ENCODE data around the gene HAND2. TPM values are rescaled to one million over a fixed set of nuclear protein-coding genes. Genes with fewer than 3 reads are reported as not detected.
A peak's percentile ranks its signal among the peaks of the same experiment; 100 is the strongest.

HAND2 gene
- total and polyA plus RNA-seq, 2 of the 8 experiments (the other 6 are each of a cell fraction or from before 2014, with no cell fraction given) = 0.05 TPM; not detected in 1

- peak; percentile 85 for TF ChIP-seq EZH2 (IDR thresholded peaks at IDR 0.05; ENCODE audit: low read depth, low read length, severe bottlenecking)
- TF ChIP-seq EGR1 (IDR thresholded peaks at IDR 0.05; ENCODE audit: borderline replicate concordance, low read depth, low read length) = peak; percentile 13; the same call in 1 of the 2 replicates
- peak; percentile 55 for TF ChIP-seq CTBP2 (IDR thresholded peaks at IDR 0.05; ENCODE audit: borderline replicate concordance, insufficient read depth, insufficient read length, low read length)
- TF ChIP-seq RFX5 (IDR thresholded peaks at IDR 0.05; ENCODE audit: borderline replicate concordance, low read depth, low read length) = no peak
Observed at GRCh38 chr4:173525118-173526011, 4.7 kb downstream of the HAND2 start (continued).
